IMR-90 (cell line): ENCODE data around the gene APP. TPM values are rescaled to one million over a fixed set of nuclear protein-coding genes. Genes with fewer than 3 reads are reported as not detected.

ENCODE experiments used
- ATAC-seq: fragments of 200-7000 bp; cut with Tn5 transposase; 2 replicates; pipeline ENCODE4 v1.9.1; 2020; ENCODE audit warnings: low read depth, mild to moderate bottlenecking, moderate library complexity
- BruUV-seq: library from RNA; stranded (reverse); fragments of 400-500 nt; replicated peaks from 2 replicates; lab custom pipeline; 2021; lab: Mats Ljungman, UMichigan
- CTCF ChIA-PET: fragments of 300-600 bp; formaldehyde crosslinking; extraction: SDS; loops from one replicate; lab custom pipeline; 2021; ENCODE audit warnings: antibody characterized with exemption; lab: Yijun Ruan, JAX
- POLR2A ChIA-PET: fragments of 300-600 bp; sonication (Branson Sonifier 250); formaldehyde crosslinking; loops from one replicate; lab custom pipeline; 2022; ENCODE audit warnings: antibody characterized with exemption; ENCODE audit not compliant: unreplicated experiment; lab: Charles Lee
- DNase-seq: peaks from one replicate; pipeline ENCODE4 v3.0.0; 2013
- H2AFZ ChIP-seq: replicated peaks from 2 replicates; pipeline ENCODE3; 2013; ENCODE audit warnings: low read length, mild to moderate bottlenecking; ENCODE audit not compliant: poor library complexity
- H2AK5ac ChIP-seq: 2 replicates; pipeline ENCODE4 v1.6.1; 2013; ENCODE audit warnings: low read depth, low read length, inconsistent platforms
- H2AK9ac ChIP-seq: replicated peaks from 2 replicates; pipeline ENCODE3; 2013; ENCODE audit warnings: mild to moderate bottlenecking, low read depth, low read length, moderate library complexity; ENCODE audit not compliant: poor library complexity
- H2BK120ac ChIP-seq: 2 replicates; pipeline ENCODE4 v1.6.1; 2013; ENCODE audit warnings: low read depth, low read length, inconsistent platforms
- H2BK15ac ChIP-seq: 3 replicates; pipeline ENCODE4 v1.6.1; 2013; ENCODE audit warnings: low read depth, low read length, inconsistent platforms
- H2BK20ac ChIP-seq: 2 replicates; pipeline ENCODE4 v1.6.1; 2013; ENCODE audit warnings: low read depth, mild to moderate bottlenecking, inconsistent platforms, low read length, moderate library complexity
- H2BK5ac ChIP-seq: 2 replicates; pipeline ENCODE4 v1.6.1; 2013; ENCODE audit warnings: mild to moderate bottlenecking, low read depth, low read length, inconsistent platforms; ENCODE audit not compliant: poor library complexity, severe bottlenecking
- H3K14ac ChIP-seq: replicated peaks from 2 replicates; pipeline ENCODE4 v1.6.1; 2013; ENCODE audit warnings: low read depth, low read length, inconsistent platforms
- H3K18ac ChIP-seq: 2 replicates; pipeline ENCODE4 v1.6.1; 2013; ENCODE audit warnings: low read depth, low read length, control low read depth
- H3K23ac ChIP-seq: 2 replicates; pipeline ENCODE4 v1.6.1; 2013; ENCODE audit warnings: low read depth, low read length, inconsistent platforms
- H3K27ac ChIP-seq: 2 replicates; pipeline ENCODE4 v1.5.1; 2013; ENCODE audit warnings: mild to moderate bottlenecking, control low read depth, low read length; ENCODE audit not compliant: insufficient read depth
- H3K27me3 ChIP-seq: 2 replicates; pipeline ENCODE4 v1.6.1; 2013; ENCODE audit warnings: low read length; ENCODE audit not compliant: control insufficient read depth, insufficient read depth
- H3K36me3 ChIP-seq: 2 replicates; pipeline ENCODE4 v1.6.1; 2013; ENCODE audit warnings: low read length, mixed read lengths; ENCODE audit not compliant: control insufficient read depth, insufficient read depth
- H3K4ac ChIP-seq: 2 replicates; pipeline ENCODE4 v1.6.1; 2013; ENCODE audit warnings: low read depth, low read length, inconsistent platforms
- H3K4me1 ChIP-seq: 2 replicates; pipeline ENCODE4 v1.6.1; 2013; ENCODE audit warnings: low read length, mixed read lengths; ENCODE audit not compliant: control insufficient read depth, insufficient read depth
- H3K4me2 ChIP-seq: 2 replicates; pipeline ENCODE4 v1.6.1; 2013; ENCODE audit warnings: low read depth, mild to moderate bottlenecking, control low read depth, low read length, moderate library complexity
- H3K4me3 ChIP-seq: 2 replicates; pipeline ENCODE4 v1.5.1; 2013; ENCODE audit warnings: low read depth, mild to moderate bottlenecking, control low read depth, low read length, moderate library complexity; ENCODE audit not compliant: insufficient read depth
- H3K56ac ChIP-seq: 2 replicates; pipeline ENCODE4 v1.6.1; 2013; ENCODE audit warnings: low read length, inconsistent platforms; ENCODE audit not compliant: insufficient read depth; ENCODE audit errors: extremely low read depth
- H3K79me1 ChIP-seq, 2 experiments: 2 replicates each; pipeline ENCODE4 v1.6.1; 2013; ENCODE audit warnings: low read length in 2 of 2, inconsistent platforms in 1 of 2, low read depth in 1 of 2
- H3K9ac ChIP-seq: 2 replicates; pipeline ENCODE4 v1.6.1; 2013; ENCODE audit warnings: low read depth, low read length, control low read depth
- H3K9me1 ChIP-seq: 2 replicates; pipeline ENCODE4 v1.6.1; 2013; ENCODE audit warnings: low read length, inconsistent platforms; ENCODE audit not compliant: insufficient read depth
- H3K9me3 ChIP-seq: 2 replicates; pipeline ENCODE4 v1.6.1; 2013; ENCODE audit warnings: low read length; ENCODE audit not compliant: control insufficient read depth, insufficient read depth
- H4K20me1 ChIP-seq: 2 replicates; pipeline ENCODE4 v1.6.1; 2013; ENCODE audit warnings: low read length, inconsistent platforms; ENCODE audit not compliant: insufficient read depth
- H4K5ac ChIP-seq: 2 replicates; pipeline ENCODE4 v1.6.1; 2013; ENCODE audit warnings: mild to moderate bottlenecking, low read depth, low read length, control low read depth
- H4K8ac ChIP-seq, 2 experiments: 2 replicates each; pipeline ENCODE4 v1.6.1; 2013; ENCODE audit warnings: low read depth in 2 of 2, low read length in 2 of 2, control low read depth in 1 of 2, inconsistent platforms in 1 of 2
- H4K91ac ChIP-seq: 2 replicates; pipeline ENCODE4 v1.6.1; 2013; ENCODE audit warnings: low read depth, low read length, inconsistent platforms; ENCODE audit not compliant: insufficient read depth
- CEBPB ChIP-seq: IDR thresholded peaks from 2 replicates; pipeline ENCODE4 v1.6.1; 2012; ENCODE audit warnings: low read depth, low read length, improper control_type of control experiment
- FOS ChIP-seq: fragments of 150-350 bp; IDR thresholded peaks from 2 replicates; pipeline ENCODE4 v1.6.1; 2016; ENCODE audit warnings: low read depth, low read length
- MAZ ChIP-seq: IDR thresholded peaks from 2 replicates; pipeline ENCODE4 v1.6.1; 2012; ENCODE audit warnings: low read depth, mild to moderate bottlenecking, low read length, improper control_type of control experiment, moderate library complexity, borderline replicate concordance
- MXI1 ChIP-seq: IDR thresholded peaks from 2 replicates; pipeline ENCODE4 v1.6.1; 2012; ENCODE audit warnings: low read depth, mild to moderate bottlenecking, low read length, moderate library complexity, borderline replicate concordance
- NFE2L2 ChIP-seq: fragments of 150-350 bp; IDR thresholded peaks from 2 replicates; pipeline ENCODE4 v1.6.1; 2016; ENCODE audit warnings: low read depth, mild to moderate bottlenecking, low read length
- POLR2A ChIP-seq: IDR thresholded peaks from 2 replicates; pipeline ENCODE4 v1.6.1; 2012; ENCODE audit warnings: mild to moderate bottlenecking, low read depth, low read length
- RCOR1 ChIP-seq: IDR thresholded peaks from 2 replicates; pipeline ENCODE4 v1.6.1; 2012; ENCODE audit warnings: mild to moderate bottlenecking, low read length, improper control_type of control experiment; ENCODE audit not compliant: insufficient replicate concordance
- SMC3 ChIP-seq: fragments of 150-350 bp; IDR thresholded peaks from 2 replicates; pipeline ENCODE4 v1.6.1; 2016; ENCODE audit warnings: low read depth, mild to moderate bottlenecking, antibody characterized with exemption, low read length, moderate library complexity
- WGBS, 2 experiments: methylation state at CpG; one replicate each; pipeline versions ENCODE4 v1.1.5 to v1.1.7; 2013; ENCODE audit warnings: missing lambda C conversion rate in 2 of 2; ENCODE audit not compliant: insufficient read length in 1 of 2; ENCODE audit errors: extremely low coverage in 2 of 2; 5-methylcytosine and 5-hydroxymethylcytosine counted together
- dilution Hi-C: fragments of 300-500 bp; cut with HindIII; formaldehyde crosslinking; loops from one replicate; pipeline ENCODE4 v1.14.3; 2018; ENCODE audit warnings: low sequenced_read_pairs; ENCODE audit not compliant: unreplicated experiment
- in situ Hi-C: fragments of 300-500 bp; cut with MboI; formaldehyde crosslinking; loops from 3 replicates; pipeline ENCODE4 v1.14.3; 2019; ENCODE audit warnings: low sequenced_read_pairs, inconsistent platforms, mixed read lengths
- intact Hi-C: fragments of 100-400 bp; cut with micrococcal nuclease; formaldehyde crosslinking; loops from 2 replicates; pipeline ENCODE4 v1.10.0; 2022
- polyA plus RNA-seq, 3 experiments: library from polyadenylated mRNA; depleted of rRNA; stranded (reverse); fragments of >200 nt; gene quantifications; 2 replicates each; pipeline ENCODE4 v1.2.3, GENCODE V29; 2012; ENCODE audit warnings: low replicate concordance in 1 of 3
- total RNA-seq: library from RNA; depleted of rRNA; stranded (reverse); fragments of >200 nt; gene quantifications from 2 replicates; pipeline ENCODE4 v1.2.3, GENCODE V29; 2012
- TF ChIP-seq, protein P1 (sequence below): fragments of 150-350 bp; IDR thresholded peaks from 2 replicates; pipeline ENCODE4 v1.6.1; 2016; ENCODE audit warnings: low read depth, mild to moderate bottlenecking, low read length, moderate library complexity, borderline replicate concordance
- TF ChIP-seq, protein P2 (sequence below): conservative IDR thresholded peaks from 2 replicates; pipeline ENCODE4 v1.5.1; 2012; ENCODE audit warnings: mild to moderate bottlenecking, low read depth, low read length, improper control_type of control experiment

APP gene
- total and polyA plus RNA-seq, 2 of the 4 experiments (the other 2 are of a cell fraction), result 191 to 530 TPM

DNA sequence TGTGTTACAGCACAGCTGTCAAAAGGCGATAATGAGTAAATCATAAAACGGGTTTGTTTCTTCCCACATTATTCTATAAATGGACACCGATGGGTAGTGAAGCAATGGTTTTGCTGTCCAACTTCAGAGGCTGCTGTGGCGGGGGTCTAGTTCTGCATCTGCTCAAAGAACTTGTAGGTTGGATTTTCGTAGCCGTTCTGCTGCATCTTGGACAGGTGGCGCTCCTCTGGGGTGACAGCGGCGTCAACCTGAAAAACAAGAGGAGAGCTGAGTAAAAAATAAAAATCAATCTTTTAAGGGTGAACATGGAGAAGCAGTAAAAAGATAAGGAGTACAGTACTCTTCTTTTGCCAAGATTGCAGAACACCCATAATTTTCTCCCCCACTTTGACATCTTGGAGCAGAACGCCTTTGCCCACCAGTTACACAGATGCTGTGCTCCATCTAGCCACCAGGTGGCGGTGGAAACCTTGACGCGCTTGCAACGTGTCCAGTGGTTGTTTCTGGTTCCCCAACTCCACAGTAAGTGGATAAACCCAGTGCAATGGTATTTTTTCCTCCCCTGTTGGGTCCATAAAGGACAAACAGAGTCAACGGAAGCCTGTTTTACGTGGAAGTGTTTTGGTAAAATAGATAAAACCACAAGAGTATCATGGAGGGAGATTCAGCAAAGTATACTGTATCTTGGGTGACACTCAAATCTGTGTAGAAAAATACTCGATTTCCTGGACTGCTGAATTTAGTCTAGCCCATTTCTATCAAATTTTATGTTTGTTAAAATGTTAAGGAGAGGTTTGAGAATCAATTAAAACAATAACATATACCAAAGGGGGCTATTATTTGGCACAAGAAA lies 288.8 kb downstream of the APP start (continued):
- TF ChIP-seq, protein P1, sequence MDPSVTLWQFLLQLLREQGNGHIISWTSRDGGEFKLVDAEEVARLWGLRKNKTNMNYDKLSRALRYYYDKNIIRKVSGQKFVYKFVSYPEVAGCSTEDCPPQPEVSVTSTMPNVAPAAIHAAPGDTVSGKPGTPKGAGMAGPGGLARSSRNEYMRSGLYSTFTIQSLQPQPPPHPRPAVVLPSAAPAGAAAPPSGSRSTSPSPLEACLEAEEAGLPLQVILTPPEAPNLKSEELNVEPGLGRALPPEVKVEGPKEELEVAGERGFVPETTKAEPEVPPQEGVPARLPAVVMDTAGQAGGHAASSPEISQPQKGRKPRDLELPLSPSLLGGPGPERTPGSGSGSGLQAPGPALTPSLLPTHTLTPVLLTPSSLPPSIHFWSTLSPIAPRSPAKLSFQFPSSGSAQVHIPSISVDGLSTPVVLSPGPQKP, result no peak
- no peak for TF ChIP-seq POLR2A

DNA sequence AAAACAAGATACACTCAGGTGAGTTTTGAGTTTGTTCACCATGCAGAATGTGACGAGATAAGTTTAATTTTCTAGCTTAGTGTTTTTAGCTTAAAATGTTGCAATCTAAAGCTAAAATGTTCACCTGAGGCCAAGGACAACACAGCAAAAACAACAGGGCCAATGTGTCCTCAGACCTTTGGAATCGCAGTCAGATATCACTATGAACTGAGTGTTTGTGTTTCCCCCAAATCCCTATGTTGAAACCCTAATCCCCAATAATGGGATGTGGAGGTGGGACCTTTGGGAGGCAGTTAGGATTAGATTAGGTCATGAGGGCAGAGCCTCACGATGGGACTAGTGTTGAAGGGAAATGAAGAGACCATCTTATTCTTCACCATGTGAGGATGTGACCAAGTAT lies 291.4 kb downstream of the APP start:
- H4K5ac ChIP-seq, result no peak overlapping the region
- no peak overlapping the region for H2BK20ac ChIP-seq
- in situ Hi-C loops, result loop anchor here (25.0 kb wide), 1 partner anchor 833 kb away; no protein-coding TSS in a partner anchor
- no peak overlapping the region for H3K18ac ChIP-seq
- no CpG with 5 or more reads among the region's 3 CpGs for WGBS, 2 experiments
- H3K27me3 ChIP-seq, result no peaks in the 10 kb centered on the region
- no peak overlapping the region for H3K27ac ChIP-seq
- H2BK5ac ChIP-seq, result no peak overlapping the region
- H2BK15ac ChIP-seq, result no peak overlapping the region
- DNase-seq (no peak), ATAC-seq (no peak)
- no peaks in the 10 kb centered on the region for H3K9me1 ChIP-seq
- H4K20me1 ChIP-seq, result no peaks in the 10 kb centered on the region
- no peak overlapping the region for H4K8ac ChIP-seq
- H3K4me3 ChIP-seq, result no peak overlapping the region
- intact Hi-C loops, result no loop called here
- no peaks in the 10 kb centered on the region for H3K4me1 ChIP-seq
- no peak overlapping the region for H3K23ac ChIP-seq
- H3K14ac ChIP-seq, result no peak overlapping the region
- H4K91ac ChIP-seq, result no peak overlapping the region
- BruUV-seq, result no TSS peak
- H3K36me3 ChIP-seq, result peaks cover 6% of the 10 kb centered on the region; the same call in 1 of the 2 replicates
- H3K4me2 ChIP-seq, result no peak overlapping the region
- no peak overlapping the region for H2AFZ ChIP-seq
- no peaks in the 10 kb centered on the region for H3K9me3 ChIP-seq
- no peaks in the 10 kb centered on the region for H3K79me1 ChIP-seq
- H2AK5ac ChIP-seq, result no peak overlapping the region
- H2BK120ac ChIP-seq, result no peak overlapping the region
- no peak overlapping the region for H3K56ac ChIP-seq
- H3K4ac ChIP-seq, result no peak overlapping the region
- no peak overlapping the region for H2AK9ac ChIP-seq
- CTCF ChIA-PET, result no interaction called here
- H3K9ac ChIP-seq, result no peak overlapping the region
- POLR2A ChIA-PET, result no interaction called here
- dilution Hi-C loops, result no loop called here
- TF ChIP-seq, protein P2, sequence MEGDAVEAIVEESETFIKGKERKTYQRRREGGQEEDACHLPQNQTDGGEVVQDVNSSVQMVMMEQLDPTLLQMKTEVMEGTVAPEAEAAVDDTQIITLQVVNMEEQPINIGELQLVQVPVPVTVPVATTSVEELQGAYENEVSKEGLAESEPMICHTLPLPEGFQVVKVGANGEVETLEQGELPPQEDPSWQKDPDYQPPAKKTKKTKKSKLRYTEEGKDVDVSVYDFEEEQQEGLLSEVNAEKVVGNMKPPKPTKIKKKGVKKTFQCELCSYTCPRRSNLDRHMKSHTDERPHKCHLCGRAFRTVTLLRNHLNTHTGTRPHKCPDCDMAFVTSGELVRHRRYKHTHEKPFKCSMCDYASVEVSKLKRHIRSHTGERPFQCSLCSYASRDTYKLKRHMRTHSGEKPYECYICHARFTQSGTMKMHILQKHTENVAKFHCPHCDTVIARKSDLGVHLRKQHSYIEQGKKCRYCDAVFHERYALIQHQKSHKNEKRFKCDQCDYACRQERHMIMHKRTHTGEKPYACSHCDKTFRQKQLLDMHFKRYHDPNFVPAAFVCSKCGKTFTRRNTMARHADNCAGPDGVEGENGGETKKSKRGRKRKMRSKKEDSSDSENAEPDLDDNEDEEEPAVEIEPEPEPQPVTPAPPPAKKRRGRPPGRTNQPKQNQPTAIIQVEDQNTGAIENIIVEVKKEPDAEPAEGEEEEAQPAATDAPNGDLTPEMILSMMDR, result no peak
- TF ChIP-seq POLR2A (no peak), MXI1 (no peak), FOS (no peak), SMC3 (no peak), RCOR1 (no peak), NFE2L2 (no peak), CEBPB (no peak), MAZ (no peak)
- TF ChIP-seq, protein P1, result no peak
